ENCODE measurements around the gene HMCN2.
"Not testable (repeated sequence)": the region's sequence is repeated elsewhere in the genome, so short reads cannot be mapped to it uniquely, and the experiment has no call there.

HMCN2 gene

DNA sequence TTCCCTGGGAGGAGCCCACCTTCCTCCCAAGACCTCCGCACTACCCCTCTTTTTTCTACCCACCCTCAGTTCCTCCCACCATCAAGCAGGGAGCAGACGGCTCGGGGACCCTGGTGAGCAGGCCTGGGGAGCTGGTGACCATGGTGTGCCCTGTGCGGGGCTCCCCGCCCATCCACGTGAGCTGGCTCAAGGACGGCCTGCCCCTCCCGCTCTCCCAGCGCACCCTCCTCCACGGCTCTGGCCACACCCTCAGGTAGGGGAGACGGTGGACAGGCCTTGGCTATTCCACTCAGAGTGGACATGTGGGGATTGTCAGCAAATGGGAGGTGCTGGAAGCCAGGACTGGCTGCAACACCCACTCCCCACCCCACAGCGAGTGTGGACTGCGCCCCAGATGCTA is 126.3 kb downstream of the HMCN2 start:
- DNase-seq (ENCODE audit: low spot score) = no peak

DNA sequence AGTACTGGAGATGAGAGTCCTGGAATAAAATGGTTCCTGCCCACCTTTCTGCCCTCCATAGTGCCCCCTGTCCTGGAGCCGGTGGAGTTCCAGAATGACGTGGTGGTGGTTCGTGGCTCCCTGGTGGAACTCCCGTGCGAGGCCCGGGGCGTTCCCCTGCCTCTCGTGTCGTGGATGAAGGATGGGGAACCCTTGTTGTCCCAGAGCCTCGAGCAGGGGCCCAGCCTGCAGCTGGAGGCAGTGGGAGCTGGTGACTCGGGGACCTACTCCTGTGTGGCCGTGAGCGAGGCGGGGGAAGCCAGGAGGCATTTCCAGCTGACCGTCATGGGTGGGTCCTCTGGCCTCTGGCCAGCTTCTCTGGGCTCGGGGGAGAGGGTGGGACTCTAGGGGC is 128.1 kb downstream of the HMCN2 start:
- no peak for DNase-seq (ENCODE audit: low spot score)

DNA sequence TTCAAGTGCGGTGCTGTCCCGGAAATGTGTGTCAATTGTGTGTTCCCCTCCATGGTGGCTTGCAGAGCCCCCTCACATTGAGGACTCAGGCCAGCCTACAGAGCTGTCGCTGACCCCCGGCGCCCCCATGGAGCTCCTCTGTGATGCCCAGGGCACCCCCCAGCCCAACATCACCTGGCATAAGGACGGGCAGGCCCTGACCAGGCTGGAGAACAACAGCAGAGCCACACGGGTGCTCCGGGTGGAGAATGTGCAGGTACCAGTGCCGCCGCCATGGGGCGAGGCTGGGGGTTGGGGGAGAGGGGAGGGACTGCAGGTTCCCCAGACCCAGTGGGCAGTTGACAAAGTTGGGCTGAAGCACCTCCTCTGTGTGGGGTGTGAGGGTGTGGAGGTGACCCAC is 128.8 kb downstream of the HMCN2 start:
- DNase-seq (ENCODE audit: low spot score) = no peak

DNA sequence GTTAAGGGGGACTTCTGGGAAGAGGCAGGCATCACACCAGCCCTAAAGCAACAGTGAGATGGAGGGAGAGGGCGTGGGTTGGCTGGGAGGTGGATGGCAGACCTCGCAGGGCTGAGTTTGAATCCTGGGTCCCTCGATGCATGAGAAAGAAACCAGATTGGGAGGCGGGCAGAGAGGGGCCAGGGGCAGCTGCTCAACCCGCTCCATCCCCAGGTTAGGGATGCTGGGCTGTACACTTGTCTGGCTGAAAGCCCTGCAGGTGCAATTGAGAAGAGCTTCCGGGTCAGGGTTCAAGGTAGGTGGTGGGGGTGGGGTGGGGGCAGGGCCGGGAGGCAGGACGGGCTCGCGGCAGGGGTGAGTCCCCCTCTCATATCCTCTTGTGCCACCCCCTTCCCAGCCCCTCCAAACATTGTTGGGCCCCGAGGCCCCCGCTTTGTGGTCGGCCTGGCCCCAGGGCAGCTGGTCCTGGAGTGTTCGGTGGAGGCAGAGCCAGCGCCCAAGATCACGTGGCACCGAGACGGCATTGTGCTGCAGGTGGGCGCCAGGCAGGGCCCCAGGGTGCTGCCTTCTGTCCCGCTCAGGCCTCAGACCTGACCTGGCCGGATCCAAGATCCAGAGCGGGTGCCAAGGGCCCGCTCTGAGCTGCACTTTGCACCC is 129.4 kb downstream of the HMCN2 start:
- no peak for DNase-seq (ENCODE audit: low spot score)

DNA sequence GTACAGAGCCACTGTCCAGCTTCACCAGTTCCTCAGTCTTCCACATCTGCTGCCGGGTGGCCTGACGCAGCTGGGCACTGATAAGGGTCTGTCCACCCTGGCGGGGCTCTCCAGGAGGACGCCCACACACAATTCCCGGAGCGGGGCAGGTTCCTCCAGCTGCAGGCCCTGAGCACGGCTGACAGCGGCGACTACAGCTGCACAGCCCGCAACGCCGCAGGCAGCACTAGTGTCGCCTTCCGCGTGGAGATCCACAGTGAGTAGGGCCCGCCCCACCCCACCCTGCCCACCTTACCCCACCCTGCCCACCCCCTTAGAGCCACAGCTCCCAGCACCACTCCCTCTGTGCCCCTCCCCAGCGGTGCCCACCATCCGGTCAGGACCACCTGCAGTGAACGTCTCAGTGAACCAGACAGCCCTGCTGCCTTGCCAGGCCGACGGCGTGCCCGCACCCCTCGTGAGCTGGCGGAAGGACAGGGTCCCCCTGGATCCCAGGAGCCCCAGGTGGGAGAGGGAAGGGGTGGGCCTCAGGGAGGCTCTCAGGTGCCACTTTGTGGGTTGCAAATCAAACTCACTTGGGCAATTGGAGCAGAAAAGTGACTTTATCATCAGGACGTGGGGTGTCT is 130.4 kb downstream of the HMCN2 start:
- DNase-seq (ENCODE audit: low spot score) = no peak

DNA sequence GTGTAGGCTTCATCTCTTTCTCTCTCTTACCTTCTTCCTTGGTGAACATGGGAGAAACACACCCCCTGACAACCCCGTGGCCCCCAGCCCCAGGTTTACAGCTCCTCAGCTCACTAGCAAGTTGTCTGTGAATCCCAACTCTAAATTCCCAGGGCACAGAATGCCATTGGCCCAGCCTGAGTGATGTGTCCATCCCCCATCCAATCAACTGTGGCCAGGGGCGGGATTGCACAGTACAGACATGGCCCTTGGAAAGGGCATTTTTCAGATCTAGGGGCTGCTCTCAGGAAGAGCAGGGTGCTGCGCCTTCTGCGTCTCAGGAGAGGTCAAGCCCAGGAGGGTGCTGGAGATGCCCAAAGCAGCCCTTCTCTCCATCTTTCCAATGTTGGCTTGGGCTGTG is 131.0 kb downstream of the HMCN2 start:
- DNase-seq (ENCODE audit: low spot score) = no peak

DNA sequence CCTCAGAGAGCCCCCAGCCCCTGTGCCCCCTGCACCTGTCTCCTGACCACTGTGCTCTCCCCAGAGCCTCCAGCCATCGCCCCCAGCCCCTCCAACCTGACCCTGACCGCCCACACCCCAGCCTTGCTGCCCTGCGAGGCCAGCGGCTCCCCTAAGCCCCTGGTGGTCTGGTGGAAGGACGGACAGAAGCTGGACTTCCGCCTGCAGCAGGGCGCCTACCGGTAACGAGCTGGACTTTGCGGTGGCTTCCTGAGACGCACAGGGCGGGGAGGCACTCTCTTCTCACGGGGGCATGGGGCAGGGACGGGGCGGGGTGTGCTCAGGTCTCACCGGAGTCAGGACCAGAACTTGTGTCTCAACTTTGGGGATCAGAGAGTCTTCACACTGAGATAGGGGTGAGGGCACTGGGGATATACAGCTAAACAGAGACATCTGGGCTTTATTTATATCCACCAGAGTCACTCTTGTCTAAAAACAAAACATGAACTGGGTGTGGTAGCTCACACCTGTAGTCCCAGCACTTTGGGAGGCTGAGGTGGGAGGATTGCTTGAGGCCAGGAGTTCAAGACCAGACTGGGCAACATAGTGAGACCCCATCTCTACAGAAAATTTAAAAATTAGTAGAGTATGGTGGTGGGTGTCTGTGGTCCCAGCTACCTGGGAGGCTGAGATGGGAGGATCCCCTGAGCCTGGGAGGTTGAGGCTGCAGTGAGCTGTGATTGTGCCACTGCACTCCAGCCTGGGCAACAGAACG is 133.1 kb downstream of the HMCN2 start:
- DNase-seq (ENCODE audit: low spot score) = no peak

DNA sequence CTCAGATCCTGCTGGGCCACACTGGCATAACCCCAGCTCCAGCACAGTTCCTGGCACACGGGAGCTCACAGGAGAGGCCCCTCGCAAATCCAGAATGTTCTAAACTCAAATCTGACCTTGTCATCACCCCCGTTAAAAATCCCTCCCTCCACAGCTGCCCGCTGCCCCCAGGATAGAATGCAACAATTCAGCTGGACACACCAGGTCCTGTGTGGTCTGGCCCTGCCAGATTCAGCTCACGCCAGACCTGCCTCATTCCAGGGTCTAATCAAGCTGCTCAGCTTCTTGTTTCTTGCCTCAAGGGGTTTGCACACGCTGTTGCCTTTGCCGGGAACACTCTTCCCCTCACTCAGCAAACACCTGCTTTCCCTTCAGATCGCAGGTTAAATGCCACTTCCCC is 134.2 kb downstream of the HMCN2 start:
- DNase-seq (ENCODE audit: low spot score) = no peak

DNA sequence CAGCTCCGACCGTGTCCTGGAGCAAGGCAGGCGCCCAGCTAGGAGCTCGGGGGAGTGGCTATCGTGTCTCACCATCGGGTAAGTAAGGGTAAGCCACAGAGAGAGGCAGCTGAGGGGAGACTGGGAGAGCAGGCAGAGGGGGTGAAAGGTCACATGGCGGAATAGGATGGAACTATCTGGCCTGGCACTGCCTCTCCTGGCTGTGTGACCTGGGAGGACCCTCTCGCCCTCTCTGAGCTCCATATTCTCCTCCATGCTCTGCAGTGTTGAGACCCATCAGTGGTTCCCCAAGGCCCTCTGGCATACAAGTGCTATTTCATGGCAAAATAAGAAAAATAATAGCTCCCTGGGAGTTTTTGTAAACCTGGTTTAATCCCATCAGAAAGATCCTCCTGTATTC is 135.3 kb downstream of the HMCN2 start:
- DNase-seq (ENCODE audit: low spot score) = no peak

DNA sequence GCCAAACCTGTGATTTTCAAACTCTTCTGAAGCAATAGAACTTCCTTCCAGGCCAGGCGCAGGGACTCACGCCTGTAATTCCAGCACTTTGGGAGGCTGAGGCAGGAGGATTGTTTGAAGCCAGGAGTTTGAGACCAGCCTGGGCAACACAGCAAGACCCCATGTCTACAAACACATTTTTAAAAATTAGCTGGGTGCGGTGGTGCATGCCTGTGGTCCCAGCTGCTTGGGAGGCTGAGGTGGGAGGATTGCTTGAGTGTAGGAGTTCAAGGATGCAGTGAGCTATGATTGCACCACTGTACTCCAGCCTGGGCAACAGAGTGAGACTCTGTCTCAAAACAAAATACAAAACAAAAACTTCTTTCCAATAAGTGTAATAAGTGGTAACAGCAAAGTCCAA is 136.2 kb downstream of the HMCN2 start:
- DNase-seq (ENCODE audit: low spot score) = not testable (repeated sequence)

DNA sequence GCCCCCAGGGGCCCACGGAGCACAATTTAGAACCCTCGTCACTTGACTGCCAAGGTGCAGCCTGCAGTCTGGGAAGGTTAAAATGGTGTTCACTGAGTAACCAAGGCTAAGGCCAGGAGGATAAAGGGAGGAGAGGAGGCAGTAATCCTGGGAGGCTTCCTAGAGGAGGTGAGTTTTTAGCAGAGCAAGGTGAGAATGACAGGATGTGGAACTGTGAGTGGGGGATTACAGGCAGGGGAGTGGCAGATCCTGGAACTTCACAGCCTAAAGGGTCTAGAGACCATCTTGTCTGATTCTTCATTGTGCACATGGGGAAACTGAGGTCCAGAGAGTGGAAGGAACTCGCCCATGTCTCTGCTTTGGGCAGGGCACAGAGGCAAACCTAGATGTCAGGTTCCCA is 136.7 kb downstream of the HMCN2 start:
- no peak for DNase-seq (ENCODE audit: low spot score)

DNA sequence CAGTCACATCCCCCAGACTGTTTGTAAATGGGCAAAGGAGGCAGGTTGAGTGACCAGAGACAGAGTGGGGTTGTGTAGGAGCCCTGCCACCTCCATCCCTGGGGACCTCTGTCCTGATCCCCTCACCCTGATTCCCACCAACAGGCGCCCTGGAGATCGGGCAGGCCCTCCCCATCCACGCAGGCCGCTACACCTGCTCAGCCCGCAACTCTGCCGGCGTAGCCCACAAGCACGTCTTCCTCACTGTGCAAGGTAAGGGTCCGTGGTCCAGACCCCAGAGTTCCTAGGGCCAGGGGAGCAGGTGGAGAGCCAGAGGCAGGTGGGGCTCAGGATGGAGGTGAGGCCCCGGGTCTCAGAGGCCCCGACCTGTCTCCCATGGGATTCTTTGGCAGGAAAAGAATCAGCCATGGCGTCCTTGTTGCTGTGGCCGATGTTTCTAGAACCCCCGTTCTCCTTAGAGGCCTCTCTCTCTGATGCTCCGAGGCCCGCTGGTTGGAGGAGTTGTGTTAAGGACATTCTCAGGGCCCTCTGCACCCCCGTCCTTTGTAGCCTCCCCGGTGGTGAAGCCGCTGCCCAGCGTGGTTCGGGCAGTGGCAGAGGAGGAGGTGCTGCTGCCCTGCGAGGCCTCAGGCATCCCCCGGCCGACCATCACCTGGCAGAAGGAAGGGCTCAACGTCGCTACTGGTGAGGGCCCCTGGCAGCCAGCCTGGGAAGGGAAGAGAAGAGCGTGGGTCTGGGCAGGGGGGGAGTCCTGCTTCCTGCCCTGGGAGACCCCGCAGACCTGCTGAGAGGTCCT is 137.3 kb downstream of the HMCN2 start:
- no peak for DNase-seq (ENCODE audit: low spot score)

DNA sequence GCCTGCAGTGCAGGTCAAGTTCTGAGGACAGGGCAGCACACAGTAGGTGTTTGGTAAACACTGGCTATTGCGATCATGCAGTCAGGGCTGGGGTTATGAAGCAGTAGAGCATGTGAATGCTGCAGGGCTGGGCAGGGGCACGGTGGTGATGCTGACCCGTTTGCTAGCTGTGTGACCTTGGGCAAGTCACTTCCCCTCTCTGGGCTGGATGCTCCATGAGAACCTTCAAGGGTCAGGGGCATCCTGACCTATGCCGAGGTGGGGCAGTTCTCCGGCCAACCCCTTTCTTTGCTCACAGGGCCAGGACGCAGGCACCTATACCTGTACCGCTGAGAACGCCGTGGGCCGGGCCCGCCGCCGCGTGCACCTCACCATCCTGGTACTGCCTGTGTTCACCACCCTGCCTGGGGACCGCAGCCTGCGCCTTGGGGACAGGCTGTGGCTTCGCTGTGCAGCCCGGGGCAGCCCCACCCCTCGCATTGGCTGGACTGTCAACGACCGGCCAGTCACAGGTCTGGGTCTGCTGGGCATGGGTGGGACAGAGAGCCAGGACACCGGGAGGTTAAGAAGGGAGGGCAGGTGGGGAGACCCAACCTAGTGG is 140.2 kb downstream of the HMCN2 start:
- no peak for DNase-seq (ENCODE audit: low spot score)

DNA sequence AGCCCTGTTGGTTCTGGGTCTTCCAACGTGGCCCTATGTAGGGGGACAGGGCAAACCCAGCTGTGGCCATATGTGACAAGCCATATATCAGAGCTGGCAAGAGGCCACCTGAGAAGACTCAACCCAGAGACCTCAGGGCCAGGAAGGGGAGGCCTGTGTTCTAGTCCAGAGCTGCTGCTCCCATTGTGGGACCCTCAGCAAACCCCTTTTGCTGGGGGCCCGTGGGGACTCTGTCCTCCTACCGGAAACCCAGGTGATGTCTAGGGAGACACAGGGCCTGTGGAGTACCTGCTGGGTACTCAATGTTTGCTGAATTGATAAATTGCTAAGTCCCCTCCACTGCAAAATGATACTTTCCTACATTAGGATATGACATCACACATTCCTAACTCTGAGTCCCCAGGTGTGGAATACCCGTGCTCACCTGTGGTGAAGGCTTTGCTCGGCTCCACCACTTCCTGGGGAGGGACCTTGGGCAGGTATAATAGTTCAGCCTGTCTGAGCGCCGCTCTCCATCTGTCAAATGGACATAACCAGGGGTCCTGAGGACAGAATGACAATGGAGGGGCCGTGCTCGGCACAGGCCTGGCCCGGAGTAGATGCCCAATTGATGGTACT is 140.8 kb downstream of the HMCN2 start:
- DNase-seq (ENCODE audit: low spot score) = no peak

DNA sequence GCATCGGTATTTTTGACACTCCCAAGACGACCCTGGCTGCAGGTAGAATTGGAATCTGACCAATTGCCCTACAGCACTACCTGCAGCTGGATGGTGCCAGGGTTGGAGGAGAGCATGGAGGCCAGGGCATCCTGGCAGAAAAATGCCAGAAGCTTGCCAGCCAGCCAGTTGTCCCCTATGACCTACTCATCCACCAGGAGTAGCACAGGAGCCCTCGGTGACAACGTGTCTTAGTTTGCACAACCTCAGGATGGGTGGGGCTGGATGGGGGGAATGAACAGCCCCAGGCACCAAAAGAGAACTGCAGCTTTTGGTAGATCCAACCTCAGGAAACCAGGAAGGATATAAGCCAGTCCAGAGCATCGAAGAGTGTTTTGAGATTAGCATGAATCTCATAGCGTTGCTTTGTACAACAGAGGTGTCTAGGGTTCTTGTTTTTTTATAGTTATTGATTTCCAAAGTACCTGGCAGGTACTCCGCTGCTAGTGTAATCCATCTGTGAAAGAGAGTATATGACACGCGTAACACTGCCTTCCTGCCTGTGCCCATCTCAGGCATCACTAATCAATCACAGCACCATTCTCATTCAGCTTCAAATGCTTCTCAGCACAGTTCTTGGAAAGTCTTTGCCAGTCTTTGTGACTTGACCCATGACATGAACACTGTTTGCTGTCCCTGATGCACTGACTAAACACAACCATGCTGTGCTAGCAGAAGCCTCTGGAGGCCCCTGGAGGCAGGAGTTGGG is 142.5 kb downstream of the HMCN2 start:
- DNase-seq (ENCODE audit: low spot score) = no peak

DNA sequence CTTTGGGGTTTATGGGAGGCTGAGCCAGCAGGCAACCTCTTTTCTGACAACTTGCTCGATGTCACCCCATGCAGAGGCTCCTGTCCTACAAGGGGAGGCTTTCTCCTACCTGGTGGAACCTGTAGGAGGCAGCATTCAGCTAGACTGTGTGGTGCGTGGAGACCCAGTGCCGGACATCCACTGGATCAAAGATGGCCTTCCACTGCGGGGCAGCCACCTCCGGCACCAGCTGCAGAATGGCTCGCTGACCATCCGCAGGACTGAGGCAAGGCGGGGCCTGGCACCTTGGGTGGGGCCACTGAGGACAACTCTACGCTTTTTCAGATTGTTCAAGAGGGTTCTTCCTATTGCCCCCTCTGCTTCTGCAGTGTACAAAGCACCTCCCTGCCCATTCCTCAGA is 143.1 kb downstream of the HMCN2 start:
- no peak for DNase-seq (ENCODE audit: low spot score)

DNA sequence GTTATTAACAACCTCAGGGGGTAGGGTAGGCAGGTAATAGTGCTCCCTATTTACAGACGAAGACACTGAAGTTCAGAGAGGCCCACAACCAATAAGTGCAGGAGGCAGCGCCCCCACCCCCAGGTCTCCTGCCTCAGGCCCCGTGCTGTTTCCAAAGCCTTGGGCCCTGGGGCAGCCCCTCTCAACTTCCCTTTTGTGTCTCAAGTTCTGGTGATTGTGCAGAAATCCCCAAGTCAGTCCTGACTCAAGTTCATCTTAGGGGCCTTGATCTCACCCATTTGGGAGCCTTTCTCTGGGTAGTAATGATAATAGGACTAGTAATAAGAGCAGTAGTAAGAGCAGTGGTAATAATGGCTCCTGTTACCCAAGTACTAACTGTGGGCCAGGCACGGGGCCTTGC is 143.7 kb downstream of the HMCN2 start:
- no peak for DNase-seq (ENCODE audit: low spot score)

DNA sequence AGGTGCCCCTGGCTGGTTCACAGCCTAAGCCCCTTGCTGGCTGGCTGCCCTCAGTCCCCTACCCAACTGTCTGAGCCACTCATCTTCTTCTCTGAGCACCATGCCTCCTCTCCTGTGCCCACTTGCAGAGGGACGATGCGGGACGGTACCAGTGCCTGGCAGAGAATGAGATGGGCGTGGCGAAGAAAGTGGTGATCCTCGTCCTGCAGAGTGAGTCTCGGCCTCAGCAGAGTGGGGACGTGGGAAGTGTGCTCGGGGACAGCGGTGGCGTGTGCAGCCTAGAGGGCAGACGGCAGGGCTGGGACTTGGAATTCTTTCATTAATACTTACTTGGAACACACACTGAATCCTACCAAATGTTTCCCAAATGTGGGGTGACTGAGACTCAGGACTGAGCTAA is 144.9 kb downstream of the HMCN2 start:
- DNase-seq (ENCODE audit: low spot score) = no peak

DNA sequence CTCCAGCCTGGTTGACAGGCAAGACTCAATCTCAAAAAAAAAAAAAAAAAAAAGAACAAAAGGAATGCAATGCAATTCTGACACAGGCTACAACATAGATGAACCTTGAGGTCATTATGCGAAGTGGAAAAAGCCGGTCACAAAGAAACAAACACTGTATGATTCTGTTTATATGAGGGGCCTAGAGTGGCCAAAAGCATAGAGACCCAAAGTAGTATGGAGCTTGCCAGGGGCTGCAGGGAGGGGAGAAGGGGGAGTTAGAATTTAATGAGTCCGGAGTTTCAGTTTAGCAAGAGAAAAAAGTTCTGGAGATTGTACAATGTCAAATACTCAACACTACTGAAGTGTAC is 146.0 kb downstream of the HMCN2 start:
- no peak for DNase-seq (ENCODE audit: low spot score)

DNA sequence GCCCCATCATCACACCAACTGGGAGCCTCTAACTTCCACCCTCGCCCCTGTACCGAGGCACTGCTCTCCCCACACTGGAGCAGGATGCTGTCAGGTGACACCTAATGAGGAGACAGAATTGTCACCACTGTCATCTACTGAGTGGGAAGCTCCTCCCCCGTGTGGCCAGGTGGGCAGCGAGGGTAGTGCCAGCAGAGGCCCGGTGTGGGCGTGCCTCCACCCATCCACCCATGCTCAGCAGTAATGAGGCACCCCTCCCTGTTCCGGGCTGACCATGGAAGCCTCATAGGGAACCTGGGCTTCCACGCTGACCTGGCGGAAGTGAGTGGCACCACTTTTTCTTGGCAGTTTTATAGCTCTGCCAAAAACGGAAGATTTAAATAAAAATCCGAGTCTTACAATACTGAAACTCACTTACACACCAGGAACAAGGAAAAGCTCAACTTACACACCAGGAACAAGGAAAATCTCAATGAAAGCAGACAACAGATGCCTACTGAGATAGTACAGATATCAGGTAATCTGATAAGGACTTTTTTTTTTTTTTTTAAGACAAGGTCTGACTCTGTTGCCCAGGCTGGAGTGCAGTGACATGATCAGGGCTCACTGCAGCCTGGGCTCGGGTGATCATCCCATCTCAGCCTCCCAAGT is 148.6 kb downstream of the HMCN2 start:
- DNase-seq (ENCODE audit: low spot score) = no peak

Measured in germinal center (tissue), 1 donor.